T-helper 2 cell treated with Interferon-gamma antibody and Interleukin-4, amounts not matched to agents 100 ng/mL and 5 ng/mL, for 36 hours (primary cell): ENCODE measurements around the gene DTD1. TPM values are rescaled to one million over a fixed set of nuclear protein-coding genes. Genes with fewer than 3 reads are reported as not detected.

ENCODE experiments used
- intact Hi-C: fragments of 100-400 bp; cut with micrococcal nuclease; formaldehyde crosslinking; loops from one replicate; pipeline ENCODE4 v1.15.1; 2023
- total RNA-seq: library from RNA; stranded (reverse); gene quantifications from 2 replicates; pipeline ENCODE4 v1.2.3, GENCODE V29; 2022

DTD1 gene
- total RNA-seq, 1 donor from 2014 or later: 28.0 TPM

GRCh38 chr20:18790787-18791186 lies 202.9 kb downstream of the DTD1 start:
- intact Hi-C loops: loop anchor here (5.0 to 10.0 kb wide), 2 partner anchors 1108 to 1924 kb away; partner anchors contain the start of genes RALGAPA2 and RRBP1

DNA sequence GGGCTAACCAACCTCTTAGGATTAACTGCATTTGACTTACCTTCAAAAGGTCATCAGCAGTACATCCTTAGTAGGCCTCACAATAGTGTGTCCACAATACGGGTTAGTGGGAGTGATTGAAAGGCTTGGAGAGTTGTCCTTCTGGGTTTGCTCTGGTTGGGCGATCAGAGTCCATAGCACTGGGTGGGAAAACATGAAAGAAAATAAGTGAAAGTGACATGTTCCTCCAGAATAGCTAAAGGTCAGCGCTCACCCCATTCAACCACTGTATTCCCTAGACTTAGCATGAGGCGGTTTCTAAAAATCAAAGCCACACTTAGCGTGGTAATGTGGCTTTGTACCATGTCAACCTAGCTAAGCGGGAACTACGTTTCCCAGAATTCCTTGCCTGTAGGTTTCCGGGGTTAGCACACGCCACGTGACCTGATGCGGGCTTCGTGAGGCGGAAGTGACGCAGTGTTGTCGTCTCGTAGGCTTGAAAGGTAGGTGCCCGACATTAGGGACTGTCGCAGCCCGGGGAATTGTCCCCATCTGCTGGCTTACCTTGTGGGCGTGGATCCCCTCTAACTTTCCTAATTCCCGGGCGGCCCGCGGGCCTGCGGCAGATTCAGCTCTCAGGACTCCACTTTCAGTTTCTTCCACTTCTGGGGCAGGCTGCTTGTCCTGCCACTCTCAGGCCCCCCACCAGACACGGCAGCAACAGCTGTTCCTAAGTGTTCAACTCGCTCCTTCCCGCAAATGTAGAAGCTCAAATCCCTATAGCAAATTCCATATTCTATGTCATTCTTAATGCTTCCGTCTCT lies 206.0 kb downstream of the DTD1 start:
- intact Hi-C loops: loop anchor here (1.0 to 10.0 kb wide), 4 partner anchors 227 to 1921 kb away; partner anchors contain the start of genes RALGAPA2, RRBP1, SEC23B and SMIM26

GRCh38 chr20:18794428-18794787 lies 206.6 kb downstream of the DTD1 start:
- intact Hi-C loops: loop anchor here (1.0 to 10.0 kb wide), 4 partner anchors 227 to 1920 kb away; partner anchors contain the start of genes RALGAPA2, RRBP1, SEC23B and SMIM26

- intact Hi-C loops: loop anchor here (10.0 kb wide), 1 partner anchor 1919 kb away; the partner anchor contains the start of gene RALGAPA2
Measured at GRCh38 chr20:18795366-18795765, 207.5 kb downstream of the DTD1 start.

- intact Hi-C loops: loop anchor here (10.0 kb wide), 1 partner anchor 1918 kb away; the partner anchor contains the start of gene RALGAPA2
Measured at GRCh38 chr20:18796282-18796833, 208.5 kb downstream of the DTD1 start.

GRCh38 chr20:18801516-18801915 lies 213.7 kb downstream of the DTD1 start:
- intact Hi-C loops: no loop called here

GRCh38 chr20:18802012-18802634 lies 214.3 kb downstream of the DTD1 start:
- intact Hi-C loops: no loop called here

DNA sequence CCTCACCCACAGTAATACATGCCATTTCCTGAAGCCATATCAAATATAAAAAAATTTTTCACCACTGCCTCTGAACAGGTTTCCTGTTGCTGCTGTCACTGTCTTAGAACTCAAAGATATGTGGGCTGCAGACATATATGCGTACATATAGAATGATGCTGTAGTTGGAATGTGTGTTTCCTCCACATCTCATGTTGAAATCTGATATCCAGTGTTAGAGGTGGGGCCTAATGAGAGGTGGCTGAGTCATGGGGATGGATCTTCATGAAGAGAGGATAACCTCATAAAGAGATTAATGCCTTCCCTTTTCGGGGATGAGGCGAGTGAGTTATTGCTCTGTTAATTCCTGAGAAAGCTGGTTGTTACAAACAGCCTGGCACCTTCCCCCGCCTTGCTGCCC lies 218.0 kb downstream of the DTD1 start:
- intact Hi-C loops: no loop called here

DNA sequence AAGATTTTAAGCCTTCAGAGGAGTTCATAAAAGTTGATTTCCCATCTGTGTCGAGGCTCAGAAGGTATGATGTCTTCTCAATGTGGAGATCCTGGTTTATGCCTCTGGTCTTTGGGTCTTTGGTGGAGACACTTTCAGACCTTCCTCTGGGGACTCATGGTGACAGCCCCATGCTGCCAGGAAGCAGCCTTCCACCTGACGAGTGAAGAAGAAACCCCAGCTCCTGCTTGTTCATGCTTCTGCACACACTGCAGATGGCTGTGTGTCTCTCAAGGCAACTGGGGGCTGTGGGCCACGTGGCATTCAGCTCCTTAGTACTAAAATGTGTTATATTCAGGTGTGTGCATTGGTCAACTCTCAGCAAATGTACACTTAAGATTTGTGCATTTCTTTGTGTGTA lies 220.9 kb downstream of the DTD1 start:
- intact Hi-C loops: no loop called here

GRCh38 chr20:18811186-18811585 lies 223.3 kb downstream of the DTD1 start:
- intact Hi-C loops: no loop called here

- intact Hi-C loops: no loop called here
Measured at GRCh38 chr20:18811904-18812303, 224.1 kb downstream of the DTD1 start.

- intact Hi-C loops: no loop called here
Measured at GRCh38 chr20:18813483-18813882, 225.6 kb downstream of the DTD1 start, which contains the start of gene SCP2D1. SCP2D1 (plus strand) TSS chr20:18813783; CDS start chr20:18813816, 33 bp downstream.

GRCh38 chr20:18815194-18815942 lies 227.5 kb downstream of the DTD1 start:
- intact Hi-C loops: no loop called here

Other genes with a start within 250 kb of the DTD1 start
- 1.2 and 1.5 TPM in 2 replicates for gene DZANK1, start 121.0 kb upstream of the DTD1 start, total RNA-seq
- gene POLR3F, start 120.7 kb upstream of the DTD1 start, total RNA-seq: 10.4 TPM in 2 replicates
- 13.5 and 14.3 TPM in 2 replicates for gene RBBP9, start 90.8 kb upstream of the DTD1 start, total RNA-seq
- gene SEC23B, start 80.1 kb upstream of the DTD1 start, total RNA-seq: 89.8 and 105 TPM in 2 replicates
- 41.8 and 49.3 TPM in 2 replicates for gene SMIM26, start 20.6 kb upstream of the DTD1 start, total RNA-seq
- gene SCP2D1, start 225.7 kb downstream of the DTD1 start, total RNA-seq: not detected in 2 replicates